ENCODE measurements around the gene DDX10. TPM values are rescaled to one million over a fixed set of nuclear protein-coding genes. Genes with fewer than 3 reads are reported as not detected.

DDX10 gene
- total and polyA plus RNA-seq, 9 of the 15 experiments (the other 6 are each of a cell fraction or from before 2014, with no cell fraction given) = 33.9 to 94.6 (median 50.7) TPM

DNA sequence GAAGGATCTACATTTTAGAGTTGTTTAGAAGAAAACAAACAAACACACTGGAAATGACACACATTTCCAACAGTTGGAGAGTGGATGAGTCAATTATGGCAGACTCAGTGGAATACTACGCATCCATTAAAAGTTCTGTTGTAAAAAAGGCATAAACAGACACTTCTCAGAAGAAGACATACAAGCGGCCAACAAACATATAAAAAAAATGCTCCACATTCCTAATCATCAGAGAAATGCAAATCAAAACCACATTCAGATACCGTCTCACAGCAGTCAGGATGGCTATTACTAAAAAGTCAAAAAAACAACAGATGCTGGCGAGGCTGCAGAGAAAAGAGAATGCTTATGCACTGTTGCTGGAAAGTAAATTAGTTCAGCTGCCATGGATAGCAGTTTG, 298.2 kb downstream of the DDX10 start:
- DNase-seq (ENCODE audit: extremely low read depth in 1 of 4, low spot score in 3 of 4) = no peak
- no peak overlapping the region for H2AFZ ChIP-seq (ENCODE audit: low read depth, low read length)
- no peak overlapping the region for H3K27ac ChIP-seq (ENCODE audit: extremely low read depth, low read depth, low read length)
- peaks cover under 1 to 30% of the 10 kb centered on the region in 2 experiments; a peak in 3 of 5 replicates for H3K27me3 ChIP-seq (ENCODE audit: control insufficient read depth in 2 of 2, insufficient read depth in 2 of 2, low read length in 2 of 2)
- no peaks in the 10 kb centered on the region; the same call in 1 of the 2 replicates for H4K20me1 ChIP-seq (replicated peaks; ENCODE audit: control insufficient read depth, insufficient read depth, low read length)
- BruUV-seq (replicated peaks) = no TSS peak
- no peaks in the 10 kb centered on the region for H3K79me2 ChIP-seq (ENCODE audit: control insufficient read depth, insufficient read depth, low read length)
- ChIA-PET CTCF (ENCODE audit: low intra/inter-chr PET ratio) (no interaction called here), POLR2A (no interaction called here)
- no peaks in the 10 kb centered on the region for H3K9me1 ChIP-seq (ENCODE audit: control insufficient read depth, insufficient read depth, low read length)
- ATAC-seq = no peak
- in situ Hi-C loops (cut with MboI) = no loop called here
- H3K9me3 ChIP-seq (replicated peaks; ENCODE audit: control insufficient read depth, insufficient read depth, low read depth, low read length) = no peaks in the 10 kb centered on the region
- H3K4me3 ChIP-seq = no peak overlapping the region
- peaks cover 0 to 2% of the 10 kb centered on the region in 2 experiments; a peak in 1 of 5 replicates for H3K4me1 ChIP-seq (replicated peaks in 1 of 2; ENCODE audit: control insufficient read depth in 2 of 2, insufficient read depth in 2 of 2, low read length in 2 of 2)
- no peak overlapping the region for H3K9ac ChIP-seq (ENCODE audit: insufficient read depth in 1 of 2, low read depth in 2 of 2, low read length in 2 of 2)
- FAIRE-seq = no peak
- no peak overlapping the region for H3K4me2 ChIP-seq (ENCODE audit: insufficient read depth, low read length)
- no peaks in the 10 kb centered on the region for H3K36me3 ChIP-seq (ENCODE audit: control insufficient read depth, insufficient read depth, low read length)
- intact Hi-C loops (cut with micrococcal nuclease) = no loop called here
- 11% methylated on average over 4 of the region's 4 CpGs for WGBS (ENCODE audit: insufficient coverage, low coverage, missing lambda C conversion rate)
- TF ChIP-seq PCBP1 (IDR thresholded peaks at IDR 0.05; ENCODE audit: low read depth, low read length, poor library complexity, severe bottlenecking) (no peak), ZC3H8 (IDR thresholded peaks at IDR 0.05) (no peak), SAFB (IDR thresholded peaks at IDR 0.05; ENCODE audit: borderline replicate concordance, low read depth, low read length) (no peak), HES1 (IDR thresholded peaks at IDR 0.05; ENCODE audit: low read depth) (no peak), MIER1 (IDR thresholded peaks at IDR 0.05; ENCODE audit: low read depth) (no peak), DEAF1 (CRISPR knock-in tag; IDR thresholded peaks at IDR 0.05) (no peak), ZNF717 (CRISPR knock-in tag; IDR thresholded peaks at IDR 0.05) (no peak), EP400 (IDR thresholded peaks at IDR 0.05) (no peak), IRF2 (CRISPR knock-in tag; IDR thresholded peaks at IDR 0.05) (no peak), CREB3L1 (IDR thresholded peaks at IDR 0.05; ENCODE audit: borderline replicate concordance, low read depth) (no peak), MTA3 (IDR thresholded peaks at IDR 0.05; ENCODE audit: borderline replicate concordance) (no peak), NCOA1 (IDR thresholded peaks at IDR 0.05; ENCODE audit: low read depth) (no peak), ELF4 (CRISPR knock-in tag; IDR thresholded peaks at IDR 0.05) (no peak), PHF8 (IDR thresholded peaks at IDR 0.05; ENCODE audit: borderline replicate concordance, low read length) (no peak), ZNF354B (CRISPR knock-in tag; IDR thresholded peaks at IDR 0.05) (no peak), ZNF589 (CRISPR knock-in tag; IDR thresholded peaks at IDR 0.05; ENCODE audit: low read depth) (no peak), ERF (CRISPR knock-in tag; IDR thresholded peaks at IDR 0.05) (no peak), TRIM25 (IDR thresholded peaks at IDR 0.05; ENCODE audit: borderline replicate concordance) (no peak), BCL6 (CRISPR knock-in tag; IDR thresholded peaks at IDR 0.05) (no peak)
